B cell (primary cell): ENCODE data around the gene DTWD2.

Experiments
- EZH2 ChIP-seq: IDR thresholded peaks from 2 replicates; pipeline ENCODE4 v1.6.1; 2012; ENCODE audit warnings: borderline replicate concordance, low read depth, mild to moderate bottlenecking, moderate library complexity, low read length; ENCODE audit not compliant: insufficient read depth, poor library complexity, severe bottlenecking
- TF ChIP-seq, protein P1 (sequence below): fragments of 200-600 bp; IDR thresholded peaks from one replicate; pipeline ENCODE4 v1.8.0; 2022; ENCODE audit warnings: antibody characterized with exemption, mild to moderate bottlenecking

DNA sequence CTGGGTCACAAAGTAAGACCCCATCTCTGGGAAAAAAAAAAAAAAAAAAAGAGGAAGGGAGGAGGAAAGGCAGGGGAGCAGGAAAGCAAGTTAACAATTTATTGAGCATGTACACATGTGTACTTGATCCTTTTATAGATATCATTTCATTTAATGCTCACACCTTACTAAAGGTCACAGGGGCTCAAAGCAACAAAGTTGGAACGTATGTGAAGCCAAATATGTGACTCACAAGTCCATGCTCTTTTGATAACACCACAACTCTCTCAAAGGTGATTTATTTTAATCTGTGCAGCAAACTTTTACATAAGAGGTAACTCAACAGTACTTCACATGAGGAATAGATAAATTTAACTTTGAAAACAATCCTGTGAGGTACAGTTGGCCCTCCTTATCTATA lies 34.4 kb upstream of the DTWD2 start:
- TF ChIP-seq, protein P1, sequence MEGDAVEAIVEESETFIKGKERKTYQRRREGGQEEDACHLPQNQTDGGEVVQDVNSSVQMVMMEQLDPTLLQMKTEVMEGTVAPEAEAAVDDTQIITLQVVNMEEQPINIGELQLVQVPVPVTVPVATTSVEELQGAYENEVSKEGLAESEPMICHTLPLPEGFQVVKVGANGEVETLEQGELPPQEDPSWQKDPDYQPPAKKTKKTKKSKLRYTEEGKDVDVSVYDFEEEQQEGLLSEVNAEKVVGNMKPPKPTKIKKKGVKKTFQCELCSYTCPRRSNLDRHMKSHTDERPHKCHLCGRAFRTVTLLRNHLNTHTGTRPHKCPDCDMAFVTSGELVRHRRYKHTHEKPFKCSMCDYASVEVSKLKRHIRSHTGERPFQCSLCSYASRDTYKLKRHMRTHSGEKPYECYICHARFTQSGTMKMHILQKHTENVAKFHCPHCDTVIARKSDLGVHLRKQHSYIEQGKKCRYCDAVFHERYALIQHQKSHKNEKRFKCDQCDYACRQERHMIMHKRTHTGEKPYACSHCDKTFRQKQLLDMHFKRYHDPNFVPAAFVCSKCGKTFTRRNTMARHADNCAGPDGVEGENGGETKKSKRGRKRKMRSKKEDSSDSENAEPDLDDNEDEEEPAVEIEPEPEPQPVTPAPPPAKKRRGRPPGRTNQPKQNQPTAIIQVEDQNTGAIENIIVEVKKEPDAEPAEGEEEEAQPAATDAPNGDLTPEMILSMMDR = no peak
- no peak for TF ChIP-seq EZH2
